ENCODE measurements around the gene RGS10. TPM values are rescaled to one million over a fixed set of nuclear protein-coding genes. Genes with fewer than 3 reads are reported as not detected.

Gene RGS10
- total RNA-seq, 2 donors from 2014 or later, result 17.8 to 23.6 TPM

DNA sequence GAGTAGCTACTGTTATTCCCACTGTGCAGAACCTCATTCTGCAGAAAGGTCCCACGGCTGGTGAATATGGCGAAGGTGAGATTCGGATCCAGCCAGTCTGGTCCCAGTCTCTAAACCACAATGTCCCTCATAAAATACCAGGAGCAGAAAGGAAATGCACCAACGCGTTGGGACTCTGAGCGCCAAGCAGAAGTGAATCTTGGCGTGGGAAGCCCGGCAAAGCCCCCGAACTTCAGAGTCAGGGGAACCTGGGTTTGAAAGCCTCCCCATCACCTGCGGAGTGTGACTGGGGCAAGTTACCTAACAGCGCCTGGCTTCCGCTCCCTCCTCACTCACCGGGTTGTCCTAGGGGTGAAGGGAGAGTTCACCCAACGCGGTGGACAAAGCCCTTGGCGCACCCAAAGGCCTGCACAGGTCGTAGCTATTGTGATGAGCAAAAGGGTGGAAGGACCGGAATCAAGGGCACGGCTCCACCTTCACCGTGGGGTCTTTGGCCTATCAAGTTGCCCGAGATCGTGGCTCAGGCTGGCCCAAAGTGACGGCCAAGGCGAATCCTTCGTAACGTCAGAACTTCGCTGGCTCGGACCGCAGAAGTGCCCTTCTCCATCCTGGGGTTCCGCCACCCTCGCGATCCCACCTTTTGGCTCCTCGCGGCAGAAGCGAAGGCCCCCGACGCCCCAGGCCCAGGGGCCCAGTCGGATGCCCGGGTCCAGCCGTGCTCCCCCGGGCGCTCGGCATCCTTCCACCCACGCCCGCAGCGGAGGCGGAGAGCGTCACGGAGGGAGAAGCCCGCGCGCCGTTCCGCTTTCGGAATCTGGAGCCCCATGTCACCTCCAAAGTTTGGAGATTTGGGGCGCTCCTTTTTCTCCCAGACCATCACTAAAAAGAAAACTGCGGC is 811 bp downstream of the RGS10 start:
- Histone ChIP-seq H3K36me3 (no peaks in the 10 kb centered on the region), H3K4me3 (peak overlapping the region; percentile 79), H3K4me1 (peaks cover 24% of the 10 kb centered on the region), H3K9ac (ENCODE audit: low read depth in 2 of 2, low read length in 2 of 2) (peak overlapping the region; percentile 64 to 72), H3K9me3 (no peaks in the 10 kb centered on the region), H3K27ac (peak overlapping the region; percentile 90), H3K27me3 (no peaks in the 10 kb centered on the region)
- TF ChIP-seq, protein P1, sequence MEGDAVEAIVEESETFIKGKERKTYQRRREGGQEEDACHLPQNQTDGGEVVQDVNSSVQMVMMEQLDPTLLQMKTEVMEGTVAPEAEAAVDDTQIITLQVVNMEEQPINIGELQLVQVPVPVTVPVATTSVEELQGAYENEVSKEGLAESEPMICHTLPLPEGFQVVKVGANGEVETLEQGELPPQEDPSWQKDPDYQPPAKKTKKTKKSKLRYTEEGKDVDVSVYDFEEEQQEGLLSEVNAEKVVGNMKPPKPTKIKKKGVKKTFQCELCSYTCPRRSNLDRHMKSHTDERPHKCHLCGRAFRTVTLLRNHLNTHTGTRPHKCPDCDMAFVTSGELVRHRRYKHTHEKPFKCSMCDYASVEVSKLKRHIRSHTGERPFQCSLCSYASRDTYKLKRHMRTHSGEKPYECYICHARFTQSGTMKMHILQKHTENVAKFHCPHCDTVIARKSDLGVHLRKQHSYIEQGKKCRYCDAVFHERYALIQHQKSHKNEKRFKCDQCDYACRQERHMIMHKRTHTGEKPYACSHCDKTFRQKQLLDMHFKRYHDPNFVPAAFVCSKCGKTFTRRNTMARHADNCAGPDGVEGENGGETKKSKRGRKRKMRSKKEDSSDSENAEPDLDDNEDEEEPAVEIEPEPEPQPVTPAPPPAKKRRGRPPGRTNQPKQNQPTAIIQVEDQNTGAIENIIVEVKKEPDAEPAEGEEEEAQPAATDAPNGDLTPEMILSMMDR (IDR thresholded peaks at IDR 0.05), result no peak
- no peak for DNase-seq
- intact Hi-C loops (cut with DNase I), result no loop called here

DNA sequence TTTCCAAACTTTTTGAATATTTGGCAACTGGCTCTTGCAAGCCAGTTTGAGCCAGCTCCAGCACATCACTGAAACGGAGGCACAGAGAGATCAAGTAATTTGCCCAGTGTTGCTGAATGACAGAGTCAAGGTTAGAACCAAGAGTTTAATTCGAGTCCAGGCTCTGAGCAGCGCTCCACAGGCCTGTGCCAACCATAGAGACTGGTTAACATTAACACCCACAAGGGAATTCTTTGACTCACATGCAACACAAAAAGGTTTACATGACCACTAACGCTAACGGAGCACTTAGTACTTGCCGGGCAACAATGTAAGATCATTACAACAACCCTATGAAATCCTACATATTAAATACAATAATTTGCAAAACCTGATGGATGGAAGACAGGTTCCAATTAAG is 1.5 kb downstream of the RGS10 start:
- peak overlapping the region; percentile 90 for H3K27ac ChIP-seq
- peak overlapping the region; percentile 79 for H3K4me3 ChIP-seq
- H3K36me3 ChIP-seq, result no peaks in the 10 kb centered on the region
- peak overlapping the region; percentile 64 to 72 for H3K9ac ChIP-seq (ENCODE audit: low read depth in 2 of 2, low read length in 2 of 2)
- no peak for DNase-seq
- H3K27me3 ChIP-seq, result no peaks in the 10 kb centered on the region
- H3K4me1 ChIP-seq, result peaks cover 24% of the 10 kb centered on the region
- intact Hi-C loops (cut with DNase I), result no loop called here
- no peaks in the 10 kb centered on the region for H3K9me3 ChIP-seq
- TF ChIP-seq, protein P1 (IDR thresholded peaks at IDR 0.05), result no peak

DNA sequence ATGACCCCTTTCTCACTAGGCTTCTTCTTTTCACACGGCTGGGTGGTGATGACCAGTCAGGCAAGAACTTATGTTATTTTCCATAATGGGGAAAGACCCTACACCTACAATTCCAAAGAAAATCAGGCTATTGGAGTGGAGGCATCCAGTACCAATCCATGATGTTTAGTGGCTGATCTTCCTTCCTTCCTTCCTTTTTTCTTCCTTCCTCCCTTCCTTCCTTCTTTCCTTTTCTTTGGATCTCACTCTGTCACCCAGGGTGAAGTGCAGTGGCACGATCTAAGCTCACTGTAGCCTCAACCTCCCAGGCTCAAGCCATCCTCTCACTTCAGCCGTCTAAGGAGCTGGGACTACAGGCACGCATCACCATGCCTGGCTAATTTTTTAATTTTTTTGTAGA is 2.5 kb downstream of the RGS10 start:
- TF ChIP-seq, protein P1 (IDR thresholded peaks at IDR 0.05), result no peak
- Histone ChIP-seq H3K9me3 (no peaks in the 10 kb centered on the region), H3K4me3 (no peak overlapping the region), H3K27me3 (no peaks in the 10 kb centered on the region), H3K9ac (ENCODE audit: low read depth in 2 of 2, low read length in 2 of 2) (no peak overlapping the region), H3K27ac (no peak overlapping the region), H3K4me1 (peaks cover 24% of the 10 kb centered on the region), H3K36me3 (no peaks in the 10 kb centered on the region)
- DNase-seq, result no peak
- intact Hi-C loops (cut with DNase I), result no loop called here

DNA sequence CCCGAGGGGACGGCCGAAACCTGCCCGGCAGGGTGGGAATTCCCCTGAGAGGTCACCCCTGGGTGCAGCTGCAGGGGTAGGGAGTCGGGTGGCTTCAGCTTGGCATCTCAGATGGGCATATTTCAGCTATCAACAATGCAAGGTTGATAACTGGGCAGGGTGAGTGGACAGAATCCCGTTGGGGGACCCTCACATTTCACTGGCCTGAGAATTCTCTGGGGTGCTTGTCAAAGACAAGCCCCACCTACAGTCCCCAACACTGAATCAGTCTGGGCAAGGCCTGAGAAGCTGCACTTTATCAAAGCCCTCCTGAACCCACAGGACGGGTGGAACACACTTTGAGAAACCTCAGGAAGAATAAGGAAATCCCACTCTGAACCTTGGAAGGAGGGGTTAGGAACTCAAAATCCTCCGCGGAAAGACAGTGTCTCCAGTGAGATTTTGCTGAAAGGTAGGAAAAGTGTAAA is 3.1 kb downstream of the RGS10 start:
- TF ChIP-seq, protein P1 (IDR thresholded peaks at IDR 0.05), result no peak

DNA sequence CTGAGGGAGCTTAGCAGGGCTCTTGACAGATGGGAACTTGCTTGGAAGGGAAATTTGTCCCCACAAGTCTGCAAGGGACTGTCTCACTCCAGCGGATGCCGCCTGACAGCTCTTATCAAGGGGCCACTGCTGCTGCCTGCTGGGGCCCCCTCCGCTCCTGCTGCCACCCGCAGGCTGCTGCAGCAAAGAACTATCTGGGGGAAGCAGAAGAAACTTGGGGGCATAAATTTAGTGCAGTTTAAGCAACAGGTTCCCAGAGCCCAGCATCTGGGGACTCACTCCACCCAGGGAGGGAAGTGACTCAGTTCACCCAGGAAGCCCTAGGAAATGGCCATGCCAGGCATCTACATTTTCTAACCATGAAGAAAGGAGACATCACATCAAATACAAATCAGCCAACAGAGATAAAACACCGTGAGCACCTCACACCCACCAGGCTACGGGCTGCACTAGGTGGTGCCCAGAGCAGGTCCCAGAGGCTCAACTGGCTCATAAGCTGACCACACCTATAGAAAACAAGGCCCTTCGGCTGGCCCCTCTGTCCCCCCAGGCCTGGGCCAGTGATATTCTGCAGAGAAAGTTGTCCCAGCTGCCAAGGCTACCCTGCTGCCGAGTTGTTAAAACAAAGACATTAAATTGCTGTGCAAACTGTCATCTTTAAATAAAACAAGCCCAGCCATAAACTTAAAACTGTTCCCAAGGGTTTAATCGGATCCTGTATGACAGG is 3.7 kb downstream of the RGS10 start:
- H3K27ac ChIP-seq, result peak overlapping the region; percentile 46

More for the DNA sequence above, 3.1 kb downstream of the RGS10 start:
- Histone ChIP-seq H3K27ac (peak overlapping the region; percentile 46), H3K9ac (ENCODE audit: low read depth in 2 of 2, low read length in 2 of 2) (peak overlapping the region; percentile 26 to 38), H3K36me3 (no peaks in the 10 kb centered on the region), H3K9me3 (no peaks in the 10 kb centered on the region), H3K4me1 (peaks cover 24% of the 10 kb centered on the region), H3K4me3 (no peak overlapping the region), H3K27me3 (no peaks in the 10 kb centered on the region)
- peak; percentile 52 for DNase-seq
- intact Hi-C loops (cut with DNase I), result no loop called here

More for the DNA sequence above, 3.7 kb downstream of the RGS10 start:
- intact Hi-C loops (cut with DNase I), result no loop called here
- peak overlapping the region; percentile 26 to 38 for H3K9ac ChIP-seq (ENCODE audit: low read depth in 2 of 2, low read length in 2 of 2)
- no peak overlapping the region for H3K4me3 ChIP-seq
- H3K27me3 ChIP-seq, result no peaks in the 10 kb centered on the region
- H3K36me3 ChIP-seq, result no peaks in the 10 kb centered on the region
- DNase-seq, result no peak
- TF ChIP-seq, protein P1 (IDR thresholded peaks at IDR 0.05), result no peak
- no peaks in the 10 kb centered on the region for H3K9me3 ChIP-seq
- peaks cover 24% of the 10 kb centered on the region for H3K4me1 ChIP-seq

All from colonic mucosa (tissue), 4 donors.